Progenitor cell of endocrine pancreas (in vitro differentiated cells): ENCODE data around the gene BBS9. TPM values are rescaled to one million over a fixed set of nuclear protein-coding genes. Genes with fewer than 3 reads are reported as not detected.
"Not testable (repeated sequence)": the region's sequence is repeated elsewhere in the genome, so short reads cannot be mapped to it uniquely, and the experiment has no call there.

ENCODE experiments used
- DNase-seq: peaks from one replicate; pipeline ENCODE4 v3.0.0; 2021; ENCODE audit warnings: low spot score; ENCODE audit not compliant: unreplicated experiment
- H3K27ac Mint-ChIP-seq: 2 replicates; pipeline ENCODE4 v1.8.0; 2021; ENCODE audit warnings: mild to moderate bottlenecking, moderate library complexity, mixed read lengths
- H3K27me3 Mint-ChIP-seq: 2 replicates; pipeline ENCODE4 v1.8.0; 2021; ENCODE audit warnings: mixed read lengths
- H3K36me3 Mint-ChIP-seq: 2 replicates; pipeline ENCODE4 v1.8.0; 2022; ENCODE audit warnings: mixed read lengths; ENCODE audit not compliant: insufficient read depth
- H3K4me1 Mint-ChIP-seq: 2 replicates; pipeline ENCODE4 v1.8.0; 2021; ENCODE audit warnings: low read depth, mixed read lengths
- H3K4me3 Mint-ChIP-seq: 2 replicates; pipeline ENCODE4 v1.8.0; 2021; ENCODE audit warnings: low read depth, mild to moderate bottlenecking, moderate library complexity, mixed read lengths
- H3K9me3 Mint-ChIP-seq: 2 replicates; pipeline ENCODE4 v1.8.0; 2021; ENCODE audit warnings: low read depth, mixed read lengths
- total RNA-seq: library from RNA; stranded (reverse); gene quantifications from 2 replicates; pipeline ENCODE4 v1.2.1, GENCODE V29; 2021
- TF ChIP-seq, protein P1 (sequence below): fragments of 200-600 bp; sonication (generic); IDR thresholded peaks from one replicate; pipeline ENCODE4 v1.5.0; 2021; ENCODE audit warnings: antibody characterized with exemption, mild to moderate bottlenecking; ENCODE audit not compliant: unreplicated experiment

The BBS9 gene
- total RNA-seq, 1 donor from 2014 or later: 25.5 TPM

DNA sequence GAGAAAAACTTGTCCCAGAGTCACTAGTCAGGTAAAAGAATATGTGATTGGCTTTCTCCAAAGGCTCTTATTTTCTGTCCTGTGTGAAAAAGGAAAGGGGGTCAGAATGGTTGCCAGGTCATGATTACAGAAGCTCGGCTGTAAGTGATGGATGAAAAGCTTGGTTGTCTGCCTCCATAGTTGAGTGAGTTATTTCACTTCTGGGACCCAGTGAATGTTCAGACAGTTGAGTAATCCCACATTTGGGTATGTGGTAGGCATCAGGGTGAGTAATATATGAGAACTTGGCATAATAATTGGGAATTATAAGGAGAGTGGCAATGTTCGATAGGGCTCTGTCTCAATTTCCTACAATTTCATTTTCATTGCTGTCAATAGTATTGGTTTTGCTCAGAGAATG, 72.5 kb downstream of the BBS9 start:
- TF ChIP-seq, protein P1, sequence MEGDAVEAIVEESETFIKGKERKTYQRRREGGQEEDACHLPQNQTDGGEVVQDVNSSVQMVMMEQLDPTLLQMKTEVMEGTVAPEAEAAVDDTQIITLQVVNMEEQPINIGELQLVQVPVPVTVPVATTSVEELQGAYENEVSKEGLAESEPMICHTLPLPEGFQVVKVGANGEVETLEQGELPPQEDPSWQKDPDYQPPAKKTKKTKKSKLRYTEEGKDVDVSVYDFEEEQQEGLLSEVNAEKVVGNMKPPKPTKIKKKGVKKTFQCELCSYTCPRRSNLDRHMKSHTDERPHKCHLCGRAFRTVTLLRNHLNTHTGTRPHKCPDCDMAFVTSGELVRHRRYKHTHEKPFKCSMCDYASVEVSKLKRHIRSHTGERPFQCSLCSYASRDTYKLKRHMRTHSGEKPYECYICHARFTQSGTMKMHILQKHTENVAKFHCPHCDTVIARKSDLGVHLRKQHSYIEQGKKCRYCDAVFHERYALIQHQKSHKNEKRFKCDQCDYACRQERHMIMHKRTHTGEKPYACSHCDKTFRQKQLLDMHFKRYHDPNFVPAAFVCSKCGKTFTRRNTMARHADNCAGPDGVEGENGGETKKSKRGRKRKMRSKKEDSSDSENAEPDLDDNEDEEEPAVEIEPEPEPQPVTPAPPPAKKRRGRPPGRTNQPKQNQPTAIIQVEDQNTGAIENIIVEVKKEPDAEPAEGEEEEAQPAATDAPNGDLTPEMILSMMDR: no peak
- Mint-ChIP-seq H3K36me3 (no peaks in the 10 kb centered on the region), H3K27me3 (no peaks in the 10 kb centered on the region), H3K4me3 (no peak overlapping the region), H3K9me3 (no peaks in the 10 kb centered on the region), H3K27ac (no peak overlapping the region), H3K4me1 (no peaks in the 10 kb centered on the region)
- no peak for DNase-seq

DNA sequence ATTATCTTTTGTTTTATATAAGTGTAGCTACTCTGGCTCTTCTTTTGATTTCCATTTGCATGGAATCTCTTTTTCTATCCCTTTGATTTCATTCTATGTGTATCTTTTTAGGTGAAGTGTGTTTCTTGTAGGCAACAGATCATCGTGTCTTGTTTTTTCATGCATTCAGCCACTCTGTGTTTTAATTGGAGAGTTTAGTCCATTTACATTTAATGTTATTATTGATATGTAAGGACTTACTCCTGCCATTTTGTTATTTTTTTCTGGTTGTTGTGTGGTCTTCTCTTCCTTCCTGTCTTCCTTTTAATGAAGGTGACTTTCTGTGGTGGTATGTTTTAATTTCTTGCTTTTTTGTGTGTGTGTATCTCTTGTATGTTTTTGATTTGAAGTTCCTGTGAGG, 81.6 kb downstream of the BBS9 start:
- Mint-ChIP-seq H3K4me1 (no peaks in the 10 kb centered on the region), H3K27me3 (no peaks in the 10 kb centered on the region), H3K9me3 (peaks cover 37% of the 10 kb centered on the region), H3K27ac (no peak overlapping the region), H3K36me3 (peaks cover 25% of the 10 kb centered on the region), H3K4me3 (no peak overlapping the region)
- DNase-seq: no peak
- TF ChIP-seq, protein P1: no peak

DNA sequence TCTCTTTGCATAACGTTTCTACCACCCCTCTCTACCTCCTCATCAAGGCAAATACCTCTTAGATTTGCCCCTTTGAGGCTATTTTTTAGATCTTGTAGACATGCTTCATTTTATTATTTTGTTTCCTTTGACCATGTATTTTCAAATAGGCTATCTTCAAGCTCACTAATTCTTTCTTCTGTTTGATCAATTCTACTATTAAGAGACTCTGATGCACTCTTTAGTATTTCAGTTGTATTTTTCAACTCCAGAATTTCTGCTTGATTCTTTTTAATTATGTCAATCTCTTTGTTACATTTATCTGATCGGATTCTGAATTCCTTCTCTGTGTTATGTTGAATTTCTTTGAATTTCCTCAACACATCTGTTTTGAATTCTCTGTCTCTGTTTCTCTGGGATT, 82.8 kb downstream of the BBS9 start:
- H3K27ac Mint-ChIP-seq: no peak overlapping the region
- TF ChIP-seq, protein P1: no peak

DNA sequence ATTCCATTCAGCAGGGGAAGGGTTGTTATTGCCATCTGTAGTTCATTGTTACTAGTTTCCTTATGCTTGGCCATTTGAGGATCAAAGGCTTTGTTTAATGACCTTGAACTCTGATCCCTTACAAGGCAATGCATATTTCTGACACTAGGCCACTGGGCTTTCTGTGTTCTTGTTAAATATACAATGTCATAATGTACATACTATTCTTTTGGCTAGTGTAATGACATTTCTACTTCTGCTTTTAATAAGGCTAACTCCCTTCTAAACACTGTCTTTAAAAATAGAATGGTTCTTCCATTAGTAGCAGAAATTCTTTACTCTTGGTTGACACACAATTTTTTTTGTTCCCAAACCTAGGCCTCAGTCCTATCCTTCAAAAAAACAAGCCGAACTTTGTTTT, 86.6 kb downstream of the BBS9 start:
- no peak overlapping the region for H3K4me3 Mint-ChIP-seq
- no peaks in the 10 kb centered on the region for H3K27me3 Mint-ChIP-seq
- TF ChIP-seq, protein P1: no peak
- no peak for DNase-seq
- H3K9me3 Mint-ChIP-seq: peaks cover 28% of the 10 kb centered on the region
- H3K4me1 Mint-ChIP-seq: no peaks in the 10 kb centered on the region
- H3K27ac Mint-ChIP-seq: no peak overlapping the region
- H3K36me3 Mint-ChIP-seq: peaks cover 26% of the 10 kb centered on the region

More for the DNA sequence above, 82.8 kb downstream of the BBS9 start:
- no peaks in the 10 kb centered on the region for H3K4me1 Mint-ChIP-seq
- H3K9me3 Mint-ChIP-seq: peaks cover 37% of the 10 kb centered on the region
- peaks cover 25% of the 10 kb centered on the region for H3K36me3 Mint-ChIP-seq
- no peak for DNase-seq
- H3K27me3 Mint-ChIP-seq: no peaks in the 10 kb centered on the region
- no peak overlapping the region for H3K4me3 Mint-ChIP-seq

DNA sequence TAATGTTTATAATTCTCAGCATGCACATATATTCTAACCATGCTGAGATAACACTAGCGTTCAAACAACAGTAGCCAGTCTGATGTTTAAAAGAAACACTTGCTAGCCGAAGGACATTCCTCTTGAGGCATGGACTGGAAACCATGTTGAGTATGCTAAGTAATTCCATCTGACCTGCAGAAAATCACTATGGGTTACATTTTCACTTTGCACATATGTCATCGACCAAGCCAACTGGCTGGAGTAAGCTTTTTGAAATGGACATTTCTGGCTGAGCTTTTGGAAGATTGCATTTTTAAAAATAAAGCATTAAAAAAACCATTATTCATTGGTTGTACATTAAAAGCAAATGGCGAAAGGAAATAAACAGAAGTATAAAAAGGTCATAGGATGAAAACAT, 88.2 kb downstream of the BBS9 start:
- Mint-ChIP-seq H3K36me3 (peaks cover 17% of the 10 kb centered on the region), H3K27ac (no peak overlapping the region), H3K27me3 (no peaks in the 10 kb centered on the region), H3K4me3 (no peak overlapping the region), H3K4me1 (no peaks in the 10 kb centered on the region), H3K9me3 (peaks cover 14% of the 10 kb centered on the region)
- TF ChIP-seq, protein P1: no peak
- no peak for DNase-seq

DNA sequence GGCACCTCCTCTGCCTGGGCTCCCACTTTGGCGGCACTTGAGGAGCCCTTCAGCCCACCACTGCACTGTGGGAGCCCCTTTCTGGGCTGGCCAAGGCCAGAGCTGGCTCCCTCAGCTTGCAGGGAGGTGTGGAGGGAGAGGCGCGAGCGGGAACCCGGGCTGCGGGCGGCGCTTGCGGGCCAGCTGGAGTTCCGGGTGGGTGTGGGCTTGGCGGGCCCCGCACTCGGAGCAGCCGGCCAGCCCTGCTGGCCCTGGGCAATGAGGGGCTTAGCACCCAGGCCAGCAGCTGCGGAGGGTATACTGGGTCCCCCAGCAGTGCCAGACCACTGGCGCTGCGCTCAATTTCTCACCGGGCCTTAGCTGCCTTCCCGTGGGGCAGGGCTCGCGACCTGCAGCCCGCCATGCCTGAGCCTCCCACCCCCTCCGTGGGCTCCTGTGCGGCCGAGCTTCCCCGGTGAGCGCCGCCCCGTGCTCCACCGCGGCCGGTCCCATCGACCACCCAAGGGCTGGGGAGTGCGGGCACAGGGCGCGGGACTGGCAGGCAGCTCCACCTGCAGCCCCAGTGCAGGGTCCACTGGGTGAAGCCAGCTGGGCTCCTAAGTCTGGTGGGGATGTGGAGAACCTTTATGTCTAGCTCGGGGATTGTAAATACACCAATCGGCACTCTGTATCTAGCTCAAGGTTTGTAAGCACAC, 89.6 kb downstream of the BBS9 start:
- DNase-seq, H3K27ac Mint-ChIP-seq, H3K4me3 Mint-ChIP-seq, H3K27me3 Mint-ChIP-seq, H3K4me1 Mint-ChIP-seq: not testable (repeated sequence)
- H3K36me3 Mint-ChIP-seq: peaks cover 14% of the 10 kb centered on the region
- H3K9me3 Mint-ChIP-seq: peaks cover 11% of the 10 kb centered on the region
